Frontal cortex (tissue), 4 donors: ENCODE measurements around the gene PARM1. TPM values are rescaled to one million over a fixed set of nuclear protein-coding genes. Genes with fewer than 3 reads are reported as not detected.

ENCODE experiments used
- DNase-seq, 2 donors: peaks; one replicate each; pipeline ENCODE4 v3.0.0; 2012; ENCODE audit warnings: low spot score in 2 of 2
- FAIRE-seq: peaks from 2 replicates; lab custom pipeline; 2012; peaks lifted over from hg19 to GRCh38; lab: Jason Lieb, UNC
- total RNA-seq: library from RNA; depleted of rRNA; stranded (reverse); fragments of >200 nt; gene quantifications from one replicate; pipeline ENCODE4 v1.2.3, GENCODE V29; 2014
- donor health status: control.
- donor health status: control.
- donor health status: control.

PARM1 gene
- total RNA-seq, 1 donor from 2014 or later, result 7.3 TPM

DNA sequence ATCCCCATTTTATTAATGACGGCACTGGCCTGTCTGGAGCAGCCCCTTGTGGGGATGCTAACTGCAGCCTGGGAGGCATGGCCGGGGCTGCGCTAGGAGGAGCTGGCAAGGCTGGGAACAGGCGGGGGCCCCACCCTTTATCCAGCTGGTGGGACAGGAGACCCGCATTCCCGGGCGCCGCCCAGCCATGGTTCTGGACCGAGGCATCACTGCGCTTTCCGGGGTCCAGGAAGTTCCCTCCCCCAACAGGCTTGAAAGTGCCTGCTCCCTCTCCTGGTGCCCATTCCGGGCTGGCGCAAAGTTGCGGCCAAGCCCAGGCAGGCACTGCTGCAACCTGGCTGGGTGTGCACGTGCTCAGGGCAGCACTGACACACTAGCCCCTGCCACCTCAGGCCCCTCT, 124.5 kb downstream of the PARM1 start:
- no peak for FAIRE-seq

DNA sequence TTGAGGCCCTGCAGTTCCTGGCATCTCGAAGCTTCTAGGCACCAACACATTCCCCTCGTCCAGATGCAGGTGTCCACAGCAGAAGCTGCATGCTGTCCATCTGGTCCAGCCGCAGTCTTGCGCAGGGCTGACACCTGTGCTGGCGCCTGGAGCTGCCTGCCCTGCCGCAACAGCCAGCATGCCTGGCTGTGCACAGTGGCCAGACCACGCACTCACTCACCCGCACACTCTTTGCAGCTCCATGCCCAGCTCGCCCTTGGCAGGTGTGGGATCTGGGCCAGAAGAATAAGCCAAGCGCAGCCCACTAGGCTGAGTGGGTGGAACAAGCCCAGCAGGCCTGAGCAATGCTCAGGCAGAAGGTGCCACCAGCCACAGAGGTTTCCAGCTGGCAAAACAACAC, 125.6 kb downstream of the PARM1 start:
- no peak for DNase-seq
- FAIRE-seq, result no peak

More for the DNA sequence above, 124.5 kb downstream of the PARM1 start:
- no peak for DNase-seq

DNA sequence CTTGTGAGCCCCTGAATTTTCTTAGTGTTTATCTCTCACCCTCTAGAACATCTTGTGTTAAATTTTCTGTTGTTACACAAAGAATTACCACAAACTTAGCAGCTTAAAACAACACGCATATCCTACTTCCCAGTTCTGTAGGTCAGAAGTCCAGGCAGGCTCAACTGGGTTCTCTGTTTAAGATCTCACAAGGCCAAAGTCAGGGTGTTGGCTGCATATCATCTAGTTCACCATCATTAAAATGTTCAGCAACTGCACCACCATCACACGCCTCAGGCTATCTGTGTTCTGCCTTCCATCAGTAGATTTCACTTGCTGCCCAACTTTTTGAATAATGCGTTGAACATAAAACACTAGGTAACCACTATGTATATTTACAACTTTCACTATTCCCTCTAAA, 130.5 kb downstream of the PARM1 start:
- FAIRE-seq (no peak), DNase-seq (no peak)

DNA sequence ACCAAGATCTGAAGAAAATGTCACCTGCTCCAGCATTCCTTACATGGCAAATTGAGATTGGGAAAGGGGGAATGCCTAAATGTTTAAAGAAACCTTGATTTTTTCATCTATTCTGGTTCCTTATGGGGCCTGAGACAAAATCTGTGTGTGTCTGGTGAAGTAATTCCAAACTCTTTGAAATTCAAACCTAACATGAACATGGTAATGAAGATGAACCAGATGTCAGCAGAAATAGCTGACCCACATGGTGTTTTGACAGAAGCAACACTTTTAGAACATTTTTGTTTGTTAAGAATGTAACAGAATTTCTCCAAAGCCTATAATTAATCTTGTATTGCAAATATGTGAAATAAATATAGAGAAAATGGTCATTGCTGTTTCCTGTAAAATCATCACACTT, 133.0 kb downstream of the PARM1 start:
- FAIRE-seq (no peak), DNase-seq (no peak)

DNA sequence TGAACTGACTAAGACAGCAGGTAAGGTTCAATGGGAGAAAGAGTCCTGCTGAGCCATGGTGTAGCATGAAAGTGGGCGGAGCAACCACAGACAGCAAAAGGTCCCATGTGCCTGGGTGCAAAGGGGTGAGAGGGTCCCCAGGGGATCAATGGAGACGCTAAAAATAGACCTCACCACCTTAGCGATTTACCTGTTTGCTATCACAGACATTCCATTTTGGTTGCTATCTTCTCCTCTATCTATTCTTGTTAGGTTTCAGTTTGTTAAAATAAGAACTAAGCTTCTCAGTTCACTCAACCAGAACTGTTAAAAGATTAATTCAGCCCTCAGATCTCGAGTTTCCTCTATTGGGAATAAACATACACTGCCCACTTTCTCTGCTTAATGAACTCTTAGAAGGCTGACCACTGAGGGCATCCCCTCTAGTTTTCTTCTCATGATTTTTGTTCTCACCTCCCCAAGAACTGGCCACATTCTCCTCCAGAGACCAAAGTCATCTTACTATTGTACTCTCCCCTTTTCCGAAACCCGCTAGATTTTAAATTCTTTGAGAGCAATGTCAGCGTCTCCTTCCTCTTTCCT, 136.7 kb downstream of the PARM1 start:
- no peak for DNase-seq
- FAIRE-seq, result no peak

DNA sequence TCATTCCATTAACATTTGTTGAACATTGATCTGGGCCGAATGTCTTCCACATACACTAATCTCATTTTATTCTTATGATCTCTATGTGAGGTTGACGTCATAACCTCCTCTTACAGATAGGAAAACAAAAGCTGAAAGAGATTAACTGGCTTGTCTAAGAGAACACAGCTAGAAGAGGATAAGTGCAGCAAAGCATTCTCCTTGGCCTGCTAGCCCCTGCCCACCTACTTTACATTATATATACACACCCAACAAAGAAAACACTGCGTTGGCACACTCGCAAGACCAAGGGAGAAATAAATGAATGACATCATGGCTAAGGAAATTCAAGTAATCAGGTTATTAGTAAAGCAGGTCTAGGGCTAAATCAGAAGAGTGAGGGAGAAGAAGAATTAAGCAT, 138.4 kb downstream of the PARM1 start:
- no peak for FAIRE-seq
- no peak for DNase-seq

DNA sequence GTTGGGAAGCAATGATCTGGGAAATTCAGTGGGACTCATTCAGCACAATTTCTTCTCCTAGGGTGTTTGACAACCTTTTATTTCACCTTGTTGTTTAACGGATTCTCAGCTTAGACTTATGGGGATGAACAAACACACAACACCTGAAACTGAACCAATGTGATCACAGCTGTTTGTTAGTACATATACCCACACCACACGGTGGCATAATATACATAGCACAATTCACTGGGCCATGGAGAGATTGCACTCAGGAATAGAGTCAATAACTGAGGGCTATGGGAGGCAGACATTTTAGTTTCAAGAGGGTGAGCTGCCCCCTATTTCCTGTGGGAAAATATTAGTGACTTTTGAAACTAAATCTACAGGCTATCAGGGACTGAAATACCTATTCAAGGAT, 148.0 kb downstream of the PARM1 start:
- FAIRE-seq (no peak), DNase-seq (no peak)

DNA sequence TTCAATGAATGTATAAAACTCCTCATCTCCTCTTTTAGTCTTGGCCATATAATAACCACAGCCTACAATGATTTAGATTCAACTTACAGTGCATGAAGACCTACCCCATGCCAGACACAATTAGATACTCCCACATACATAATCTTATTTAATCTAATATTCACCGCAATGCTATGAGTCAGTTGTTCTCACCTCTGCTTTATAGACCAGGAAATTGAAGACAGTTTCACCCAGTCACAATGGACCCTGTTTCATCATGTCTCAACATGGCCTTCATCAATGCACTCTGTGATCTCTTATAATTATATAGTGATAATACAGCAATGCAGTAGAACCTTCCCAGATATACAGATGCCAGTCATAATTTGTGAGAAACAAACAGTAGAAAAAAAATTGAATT, 148.6 kb downstream of the PARM1 start:
- FAIRE-seq, result no peak
- no peak for DNase-seq

DNA sequence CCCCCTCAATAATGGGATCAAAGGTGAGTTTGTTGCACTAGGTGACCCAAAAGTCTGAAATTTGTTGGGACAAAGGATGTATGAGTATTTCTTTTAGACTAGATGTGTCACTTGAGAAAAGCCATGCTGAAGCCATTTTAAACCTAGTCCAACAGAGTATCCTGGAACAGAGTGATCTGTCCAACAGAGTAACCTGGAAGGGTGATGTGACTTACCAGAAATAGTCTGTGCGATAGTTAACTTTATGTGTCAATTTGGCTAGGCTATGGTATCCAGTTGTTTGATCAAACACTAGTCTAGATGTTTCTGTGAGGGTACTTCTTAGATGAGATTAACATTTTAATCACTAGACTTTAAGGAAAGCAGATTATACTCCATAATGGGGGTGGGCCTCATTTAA, 154.5 kb downstream of the PARM1 start:
- DNase-seq (no peak), FAIRE-seq (no peak)

DNA sequence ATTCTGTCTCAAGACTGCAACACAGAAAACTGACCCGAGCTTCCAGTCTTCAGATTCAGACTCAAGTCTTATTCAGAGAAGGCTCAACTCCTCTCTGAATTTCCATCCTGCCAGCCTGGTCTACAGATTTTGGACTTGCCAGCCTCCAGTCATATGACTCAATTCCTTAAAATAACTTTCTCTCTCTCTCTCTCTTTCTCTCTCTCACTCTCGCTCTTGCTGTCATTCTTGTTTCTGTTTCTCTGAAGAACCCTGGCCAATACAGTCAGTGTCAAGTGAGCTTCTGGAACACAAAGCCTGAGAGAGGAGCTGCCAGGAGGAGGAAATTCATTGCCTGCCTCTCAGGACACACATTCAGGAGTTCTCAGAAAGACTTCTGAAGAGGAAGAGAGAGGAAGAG, 154.9 kb downstream of the PARM1 start:
- FAIRE-seq (no peak), DNase-seq (no peak)

DNA sequence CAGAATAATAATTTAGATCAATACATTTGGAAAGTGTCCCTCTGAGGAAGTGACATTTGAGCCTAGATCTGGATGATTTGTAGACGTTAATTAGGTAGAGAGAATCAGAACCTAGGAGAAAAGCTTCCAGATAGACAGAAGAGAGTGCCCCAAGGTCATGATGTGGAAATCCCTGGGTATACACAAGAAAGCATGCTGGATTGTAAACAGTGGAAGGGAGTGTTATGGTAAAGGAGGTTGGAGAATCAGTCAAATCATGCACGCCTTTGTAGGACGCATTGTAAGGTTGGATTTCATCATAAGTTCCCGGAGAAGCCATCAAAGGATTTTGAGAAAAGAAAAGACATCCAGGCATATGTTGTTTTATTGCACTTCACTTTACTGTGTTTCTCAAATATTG, 156.3 kb downstream of the PARM1 start:
- FAIRE-seq, result no peak
- DNase-seq, result no peak

DNA sequence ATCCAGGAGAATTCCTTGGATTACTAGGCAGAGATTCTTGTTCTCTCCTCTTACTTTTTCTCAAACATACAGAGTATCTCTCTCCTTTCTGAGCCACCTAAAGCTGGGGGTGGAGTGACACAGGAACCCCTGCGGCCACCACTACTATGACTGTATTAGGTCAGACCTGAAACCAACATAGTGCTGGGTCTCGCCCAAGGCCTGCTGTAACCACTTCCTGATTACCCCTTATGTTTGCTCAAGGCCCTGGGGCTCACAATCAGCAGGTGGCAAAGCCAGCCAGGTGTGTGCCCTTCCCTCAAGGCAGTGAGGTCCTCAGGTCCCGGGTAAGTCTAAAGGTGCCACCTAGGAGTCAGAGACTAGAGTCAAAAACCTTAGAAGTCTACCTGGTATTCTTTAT, 166.4 kb downstream of the PARM1 start:
- no peak for FAIRE-seq
- DNase-seq, result no peak

Other genes starting within 250 kb of the PARM1 start
- gene BTC, start 138.6 kb upstream of the PARM1 start, total RNA-seq, result not detected